ENCODE data around the gene ZBTB47. TPM values are rescaled to one million over a fixed set of nuclear protein-coding genes. Genes with fewer than 3 reads are reported as not detected.

The ZBTB47 gene
- total and polyA plus RNA-seq, 10 of the 15 experiments (the other 5 are each of a cell fraction or from before 2014, with no cell fraction given) = 0.04 to 3.4 (median 1.0) TPM; not detected in 1

GRCh38 chr3:42640129-42640528, 13.4 kb upstream of the ZBTB47 start (continued):
- TF ChIP-seq ATF2 (IDR thresholded peaks at IDR 0.05; ENCODE audit: low read length) (no peak), LARP7 (IDR thresholded peaks at IDR 0.05) (no peak), MXI1 (IDR thresholded peaks at IDR 0.05; ENCODE audit: low read depth, low read length) (no peak), POLR2A (IDR thresholded peaks at IDR 0.05; ENCODE audit: low read depth, low read length) (no peak), NR2F1 (conservative IDR thresholded peaks at IDR 0.05) (no peak), ZBTB11 (CRISPR knock-in tag; IDR thresholded peaks at IDR 0.05) (no peak), NRF1 (conservative IDR thresholded peaks at IDR 0.05; ENCODE audit: low read depth, low read length) (no peak), ZBTB4 (CRISPR knock-in tag; IDR thresholded peaks at IDR 0.05) (no peak), NKRF (conservative IDR thresholded peaks at IDR 0.05) (no peak)

Measured in GM12878 (cell line).